OCI-LY3 (cell line): ENCODE results near the gene POLR3H.

Experiments used
- EZH2phosphoT487 ChIP-seq: fragments of 200-600 bp; shearing (Covaris generic); IDR thresholded peaks from 2 replicates; pipeline ENCODE4 v1.6.1; 2018; ENCODE audit warnings: antibody characterized with exemption, mixed run types, low read depth
- TF ChIP-seq, protein P1 (sequence below): fragments of 200-600, 300-600 bp; sonication (generic); IDR thresholded peaks from 2 replicates; pipeline ENCODE4 v1.5.1; 2014; ENCODE audit warnings: antibody characterized with exemption, low read length, low read depth

DNA sequence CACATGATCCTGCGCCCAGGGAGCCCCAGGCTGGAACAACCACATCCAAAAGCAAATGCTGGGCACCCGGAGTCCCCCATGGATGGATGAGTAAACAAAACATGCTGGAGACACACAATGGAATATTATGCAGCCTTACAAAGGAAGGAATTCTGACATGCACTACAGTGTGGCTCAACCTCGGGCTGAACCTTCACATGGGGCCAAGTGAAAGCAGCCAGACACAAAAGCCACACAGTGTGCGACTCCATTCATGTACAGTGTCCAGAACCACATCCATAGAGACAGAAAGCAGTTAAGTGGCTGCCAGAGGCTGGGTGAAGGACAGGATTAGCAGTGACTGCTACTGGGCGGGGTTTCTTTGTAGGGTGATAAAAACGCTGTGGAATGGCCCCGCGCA lies 10.1 kb downstream of the POLR3H start:
- TF ChIP-seq, protein P1, sequence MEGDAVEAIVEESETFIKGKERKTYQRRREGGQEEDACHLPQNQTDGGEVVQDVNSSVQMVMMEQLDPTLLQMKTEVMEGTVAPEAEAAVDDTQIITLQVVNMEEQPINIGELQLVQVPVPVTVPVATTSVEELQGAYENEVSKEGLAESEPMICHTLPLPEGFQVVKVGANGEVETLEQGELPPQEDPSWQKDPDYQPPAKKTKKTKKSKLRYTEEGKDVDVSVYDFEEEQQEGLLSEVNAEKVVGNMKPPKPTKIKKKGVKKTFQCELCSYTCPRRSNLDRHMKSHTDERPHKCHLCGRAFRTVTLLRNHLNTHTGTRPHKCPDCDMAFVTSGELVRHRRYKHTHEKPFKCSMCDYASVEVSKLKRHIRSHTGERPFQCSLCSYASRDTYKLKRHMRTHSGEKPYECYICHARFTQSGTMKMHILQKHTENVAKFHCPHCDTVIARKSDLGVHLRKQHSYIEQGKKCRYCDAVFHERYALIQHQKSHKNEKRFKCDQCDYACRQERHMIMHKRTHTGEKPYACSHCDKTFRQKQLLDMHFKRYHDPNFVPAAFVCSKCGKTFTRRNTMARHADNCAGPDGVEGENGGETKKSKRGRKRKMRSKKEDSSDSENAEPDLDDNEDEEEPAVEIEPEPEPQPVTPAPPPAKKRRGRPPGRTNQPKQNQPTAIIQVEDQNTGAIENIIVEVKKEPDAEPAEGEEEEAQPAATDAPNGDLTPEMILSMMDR = no peak
- no peak for TF ChIP-seq EZH2phosphoT487
